Fibroblast of skin of right quadriceps (primary cell): ENCODE results near the gene CHST11.
A peak's percentile ranks its signal among the peaks of the same experiment; 100 is the strongest.
"Not testable (repeated sequence)": the region's sequence is repeated elsewhere in the genome, so short reads cannot be mapped to it uniquely, and the experiment has no call there.

Experiments
- DNase-seq: peaks from one replicate; pipeline ENCODE4 v3.0.0-alpha.2; 2013

The CHST11 gene

DNA sequence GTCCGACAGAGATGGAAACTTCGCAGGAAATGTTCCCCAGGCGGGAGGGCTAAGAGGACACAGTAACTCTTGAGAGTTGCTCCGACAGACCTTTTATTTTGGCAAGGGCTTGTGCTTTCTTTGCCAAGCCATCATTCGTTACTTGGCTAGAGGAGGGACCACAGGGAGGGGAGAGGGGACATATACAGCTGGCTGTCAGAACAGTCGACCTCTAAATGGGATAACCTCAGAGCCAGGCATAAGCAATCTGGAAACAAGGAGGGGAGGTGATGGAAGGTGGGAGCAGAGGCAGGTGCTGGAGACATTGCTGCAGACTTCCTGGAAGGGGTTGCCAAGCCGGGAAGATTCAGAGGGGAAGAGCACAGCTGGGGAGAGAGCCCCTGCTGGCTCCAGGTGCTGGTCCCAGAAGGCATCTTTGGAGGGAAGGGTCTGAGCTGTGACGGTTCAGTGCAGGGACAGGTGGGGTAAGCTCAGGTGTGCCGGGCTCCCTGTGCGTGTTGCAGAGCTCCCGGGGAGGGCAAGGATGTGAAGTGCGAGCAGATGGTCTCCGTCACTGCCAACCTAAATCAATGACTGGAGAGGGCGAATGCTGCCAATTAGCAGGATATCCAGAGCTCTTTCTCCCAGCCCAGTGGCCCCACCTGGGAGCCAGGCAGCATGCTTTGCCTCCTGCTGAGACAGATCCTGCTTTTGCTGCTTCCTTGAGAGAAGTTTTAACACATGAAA lies 50.1 kb downstream of the CHST11 start:
- DNase-seq = no peak

GRCh38 chr12:104507672-104508071 lies 50.9 kb downstream of the CHST11 start:
- no peak for DNase-seq

- DNase-seq = no peak
These were observed 52.2 kb downstream of the CHST11 start for GRCh38 chr12:104508752-104509446.

DNA sequence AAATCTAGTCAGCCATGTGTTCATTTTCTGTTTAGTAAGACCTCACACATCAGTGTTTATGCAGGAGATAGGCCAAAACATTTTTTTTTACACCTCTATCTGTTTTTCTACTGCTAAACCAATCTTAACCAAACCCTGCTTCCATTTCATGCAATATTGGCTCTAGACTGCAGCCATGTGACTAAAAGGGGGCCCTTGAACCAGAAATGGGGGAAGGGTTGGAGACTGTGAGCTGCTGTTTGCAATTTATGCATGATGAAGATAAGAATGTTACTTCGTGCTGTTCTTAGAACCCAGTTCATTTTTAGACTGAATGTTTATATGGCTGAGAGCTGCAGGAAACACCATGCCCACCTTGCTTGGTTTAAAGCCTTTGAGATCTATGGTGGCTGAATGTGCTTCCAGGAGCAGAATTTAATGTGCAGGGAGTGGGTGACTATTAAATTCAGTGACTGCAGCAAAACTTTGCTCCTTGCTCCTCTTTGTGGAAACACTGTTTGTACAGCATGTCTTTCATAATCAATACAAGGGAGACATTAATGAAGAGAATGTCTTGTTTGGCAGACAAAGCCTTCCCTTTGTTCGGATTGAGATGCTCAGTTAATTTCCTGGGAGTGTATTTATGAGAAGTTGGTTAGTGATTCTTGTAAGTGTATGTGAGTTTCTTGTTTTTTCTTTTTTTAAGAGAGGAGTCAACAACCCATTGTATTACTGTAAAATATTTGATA lies 53.6 kb downstream of the CHST11 start:
- no peak for DNase-seq

- DNase-seq = no peak
These were observed 54.2 kb downstream of the CHST11 start for GRCh38 chr12:104510873-104511440.

DNA sequence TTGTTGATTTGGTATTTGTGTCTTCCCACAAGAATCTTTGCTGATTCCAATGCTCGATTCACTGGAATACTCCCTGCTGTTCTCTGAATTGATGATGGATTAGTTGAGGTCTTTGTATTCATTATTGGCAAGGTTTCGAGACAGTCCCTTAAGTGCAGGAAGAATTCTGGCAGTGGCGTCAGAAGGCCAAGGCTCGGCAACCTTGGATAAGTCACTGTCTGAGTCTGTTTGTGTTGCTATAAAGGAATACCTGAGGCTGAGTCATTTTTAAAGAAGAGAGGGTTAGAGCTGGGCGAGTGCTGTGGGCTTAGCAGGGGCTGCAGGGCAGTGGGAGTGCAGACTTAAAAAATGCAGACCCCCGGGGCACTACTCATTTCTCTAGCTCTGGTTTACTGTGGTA lies 56.9 kb downstream of the CHST11 start:
- DNase-seq = no peak

DNA sequence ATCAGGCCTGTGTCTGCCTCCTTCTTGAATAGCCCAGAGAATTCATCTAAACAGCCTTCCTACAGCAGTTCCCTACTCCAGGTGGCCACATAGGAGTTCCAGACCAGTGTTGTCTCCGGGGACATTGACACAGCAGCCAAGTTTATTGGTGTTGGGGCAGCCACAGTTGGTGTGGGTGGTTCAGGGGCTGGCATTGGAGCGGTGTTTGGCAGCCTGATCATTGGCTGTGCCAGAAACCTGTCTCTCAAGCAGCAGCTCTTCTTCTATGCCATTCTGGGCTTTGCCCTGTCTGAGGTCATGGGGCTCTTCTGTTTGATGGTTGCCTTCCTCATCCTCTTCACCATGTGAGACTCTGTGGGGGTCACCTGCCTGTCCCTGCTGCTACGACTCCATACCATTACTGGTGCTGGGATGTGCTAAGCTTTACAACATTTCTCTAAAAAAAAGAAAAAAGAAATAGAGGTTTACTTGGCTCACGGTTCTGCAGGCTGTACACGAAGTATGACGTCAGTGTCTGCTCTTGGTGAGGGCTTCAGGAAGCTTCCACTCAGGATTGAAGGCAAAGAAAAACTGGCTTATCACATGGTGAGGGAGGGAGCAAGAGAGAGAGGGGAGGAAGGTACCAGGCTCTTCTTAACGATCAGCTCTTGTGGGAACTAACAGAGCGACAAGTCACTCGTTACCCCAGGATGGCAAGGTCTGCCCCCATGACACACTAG lies 57.5 kb downstream of the CHST11 start:
- no peak for DNase-seq

DNA sequence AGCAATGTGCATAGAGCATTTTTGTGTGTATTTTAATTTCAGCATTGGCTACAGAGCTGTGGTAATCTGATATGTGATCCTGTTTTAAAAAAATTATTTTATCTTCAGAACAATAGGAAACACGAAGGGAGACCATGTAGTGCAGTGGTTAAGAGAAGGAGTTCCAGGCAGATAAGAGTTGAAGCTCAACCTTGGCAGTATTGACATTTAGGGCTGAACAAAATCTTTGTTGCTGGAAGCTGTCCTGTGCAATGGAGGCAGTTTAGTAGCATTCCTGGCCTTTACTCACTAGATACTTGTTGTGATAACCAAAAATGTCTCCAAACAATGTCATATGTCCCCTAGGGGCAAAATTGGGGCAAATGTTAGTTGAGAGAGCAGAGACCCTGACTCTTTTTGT lies 59.2 kb downstream of the CHST11 start:
- no peak for DNase-seq

DNA sequence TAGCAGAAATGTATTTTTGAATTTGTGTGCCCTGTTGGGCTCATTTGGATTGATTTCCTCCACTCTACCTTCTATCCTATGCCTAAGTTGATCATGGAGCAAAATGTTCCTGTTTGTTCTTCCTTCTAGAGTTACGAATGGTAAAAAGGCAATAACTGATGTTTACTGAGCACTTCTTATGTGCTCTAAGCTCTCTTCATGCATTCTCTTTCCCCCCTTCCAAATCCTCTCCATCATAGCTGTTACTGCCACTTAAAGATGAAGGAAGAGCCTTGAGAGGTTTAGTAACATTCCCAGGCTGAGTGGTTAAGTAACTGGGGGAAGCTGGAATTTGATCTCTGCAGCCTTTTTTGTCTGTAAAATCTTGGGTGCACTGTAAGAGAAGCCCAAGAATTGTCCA lies 60.1 kb downstream of the CHST11 start:
- DNase-seq = no peak

GRCh38 chr12:104517880-104518279 lies 61.1 kb downstream of the CHST11 start:
- no peak for DNase-seq

- DNase-seq = no peak
These were observed 62.7 kb downstream of the CHST11 start for GRCh38 chr12:104519190-104520019.

GRCh38 chr12:104520242-104520900 lies 63.6 kb downstream of the CHST11 start:
- DNase-seq = no peak

GRCh38 chr12:104521731-104522130 lies 65.0 kb downstream of the CHST11 start:
- DNase-seq = no peak

- DNase-seq = peak; percentile 16
These were observed 66.4 kb downstream of the CHST11 start for GRCh38 chr12:104522985-104523722.

GRCh38 chr12:104524034-104524832 lies 67.5 kb downstream of the CHST11 start:
- peak; percentile 44 for DNase-seq

- no peak for DNase-seq
These were observed 69.6 kb downstream of the CHST11 start for GRCh38 chr12:104526320-104526719.

DNA sequence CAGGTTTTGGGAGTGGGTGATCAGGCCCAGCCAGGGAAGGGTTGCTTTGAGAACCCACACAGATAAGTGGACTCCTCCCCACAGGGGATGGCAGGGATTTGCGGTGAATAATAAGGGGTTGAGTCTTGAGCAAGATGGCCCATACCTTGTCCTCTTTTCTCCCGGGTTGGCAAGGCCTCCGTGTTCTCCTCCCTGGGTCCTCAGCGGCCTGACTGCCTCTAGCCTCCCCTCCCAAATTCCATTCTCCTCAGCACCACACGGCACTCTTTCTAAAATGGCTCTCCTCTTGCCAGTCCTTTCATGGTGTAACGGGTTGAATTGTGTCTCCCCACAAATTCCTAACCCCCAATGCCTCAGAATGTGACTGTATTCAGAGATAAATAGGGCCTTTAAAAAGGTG lies 70.0 kb downstream of the CHST11 start:
- no peak for DNase-seq

- not testable (repeated sequence) for DNase-seq
These were observed 70.9 kb downstream of the CHST11 start for GRCh38 chr12:104527653-104528052.

GRCh38 chr12:104529130-104529874 lies 72.6 kb downstream of the CHST11 start:
- no peak for DNase-seq
